Measurements from ENCODE around the gene BLMH.

GRCh38 chr17:30275911-30276310 lies 15.8 kb downstream of the BLMH start:
- TF ChIP-seq POLR2A (IDR thresholded peaks at IDR 0.05) (no peak), CTCF (IDR thresholded peaks at IDR 0.05) (no peak)
